Fibroblast of skin of left biceps (primary cell): ENCODE measurements around the gene CCDC102A.
"Not testable (repeated sequence)": the region's sequence is repeated elsewhere in the genome, so short reads cannot be mapped to it uniquely, and the experiment has no call there.

Experiments used
- DNase-seq, 2 experiments: peaks; one replicate each; pipeline ENCODE4 v3.0.0-alpha.2; 2013; ENCODE audit warnings: low read depth in 2 of 2

Gene CCDC102A

GRCh38 chr16:57536306-57537193, at the start of gene CCDC102A:
TSS of gene CCDC102A (minus strand) at chr16:57536571. CDS start at chr16:57529177, 7,394 bp downstream.
- peak in 1 of 2 experiments; percentile 12 for DNase-seq

- no peak for DNase-seq
These were observed 48.8 kb upstream of the CCDC102A start for GRCh38 chr16:57585051-57585687.

- DNase-seq: no peak
These were observed 42.9 kb upstream of the CCDC102A start for GRCh38 chr16:57579361-57579665.

GRCh38 chr16:57578521-57579360, 42.4 kb upstream of the CCDC102A start:
- no peak for DNase-seq

GRCh38 chr16:57577691-57578224, 41.4 kb upstream of the CCDC102A start:
- DNase-seq: no peak

GRCh38 chr16:57577214-57577613, 40.8 kb upstream of the CCDC102A start:
- no peak for DNase-seq

GRCh38 chr16:57576429-57576870, 40.1 kb upstream of the CCDC102A start:
- no peak for DNase-seq

GRCh38 chr16:57575468-57576277, 39.3 kb upstream of the CCDC102A start:
- DNase-seq: no peak

- no peak for DNase-seq
These were observed 38.5 kb upstream of the CCDC102A start for GRCh38 chr16:57574646-57575467.

GRCh38 chr16:57574086-57574485, 37.7 kb upstream of the CCDC102A start:
- DNase-seq: no peak

- no peak for DNase-seq
These were observed 36.8 kb upstream of the CCDC102A start for GRCh38 chr16:57572978-57573728.

GRCh38 chr16:57571098-57571497, 34.7 kb upstream of the CCDC102A start:
- no peak for DNase-seq

GRCh38 chr16:57570301-57571070, 34.1 kb upstream of the CCDC102A start:
- no peak for DNase-seq

- no peak for DNase-seq
These were observed 33.1 kb upstream of the CCDC102A start for GRCh38 chr16:57569306-57569946.

GRCh38 chr16:57568772-57569171, 32.4 kb upstream of the CCDC102A start:
- not testable (repeated sequence) for DNase-seq

GRCh38 chr16:57568173-57568678, 31.9 kb upstream of the CCDC102A start:
- DNase-seq: no peak

- DNase-seq: no peak
These were observed 31.3 kb upstream of the CCDC102A start for GRCh38 chr16:57567691-57568090.

- no peak for DNase-seq
These were observed 30.1 kb upstream of the CCDC102A start for GRCh38 chr16:57566436-57566835.
